Activated T-cell treated with anti-CD3 and anti-CD28 coated beads for 4 hours (primary cell): ENCODE data around the gene IFT88.

Source experiments
- DNase-seq: peaks from one replicate; pipeline ENCODE4 v3.0.0-alpha.2; 2020

Gene IFT88

DNA sequence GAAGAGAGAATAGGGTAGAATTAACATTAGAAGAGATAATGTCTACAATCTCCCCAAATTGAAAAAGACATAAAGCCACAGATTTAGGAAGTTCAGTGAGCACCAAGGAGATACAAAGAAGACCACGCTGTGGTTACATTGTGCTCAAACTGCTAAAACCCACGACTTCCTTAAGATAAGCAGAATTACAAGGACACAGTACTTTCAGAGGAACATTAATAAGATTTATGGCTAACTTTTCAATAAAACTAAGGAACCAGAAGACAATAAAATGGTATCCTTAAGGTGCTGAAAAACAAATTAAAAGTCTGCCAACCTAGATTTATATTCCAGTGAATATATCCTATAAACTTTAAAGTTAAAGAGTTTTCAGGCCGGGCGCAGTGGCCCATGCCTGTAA lies 129.1 kb downstream of the IFT88 start:
- DNase-seq = no peak

DNA sequence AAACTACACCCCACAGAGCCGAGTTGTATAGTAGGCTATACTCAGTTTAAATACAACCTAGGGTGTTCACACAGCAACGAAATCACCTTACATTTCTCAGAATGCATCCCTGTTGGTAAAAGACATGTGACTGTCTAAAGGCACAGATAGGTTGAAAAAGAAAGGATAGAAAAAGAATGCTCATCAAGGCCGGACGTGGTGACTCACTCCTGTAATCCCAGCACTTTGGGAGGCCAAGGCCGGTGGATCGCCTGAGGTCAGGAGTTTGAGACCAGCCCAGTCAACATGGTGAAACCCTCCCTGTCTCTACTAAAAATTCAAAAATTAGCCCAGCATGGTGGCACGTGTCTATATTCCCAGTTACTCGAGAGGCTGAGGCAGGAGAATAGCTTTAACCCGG lies 132.8 kb downstream of the IFT88 start:
- no peak for DNase-seq

DNA sequence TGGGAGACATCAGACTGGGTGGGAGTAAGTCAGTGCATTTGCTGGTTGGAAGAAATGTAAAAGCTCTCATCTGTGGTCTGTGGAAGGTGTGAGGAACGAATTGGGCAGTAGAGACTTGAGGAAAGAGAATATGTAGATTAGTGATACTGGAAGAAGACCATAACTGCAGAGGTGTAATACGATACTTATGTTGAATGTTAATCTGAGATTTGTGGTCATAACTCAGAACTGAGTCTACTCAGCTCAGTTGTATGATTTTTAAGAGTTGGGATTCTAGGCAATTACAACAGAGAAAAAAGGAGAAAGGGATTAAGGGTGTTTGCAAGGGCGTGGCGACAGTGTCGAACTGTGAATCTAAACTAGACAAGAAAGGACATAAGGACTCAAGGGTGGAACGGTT lies 133.3 kb downstream of the IFT88 start:
- no peak for DNase-seq

DNA sequence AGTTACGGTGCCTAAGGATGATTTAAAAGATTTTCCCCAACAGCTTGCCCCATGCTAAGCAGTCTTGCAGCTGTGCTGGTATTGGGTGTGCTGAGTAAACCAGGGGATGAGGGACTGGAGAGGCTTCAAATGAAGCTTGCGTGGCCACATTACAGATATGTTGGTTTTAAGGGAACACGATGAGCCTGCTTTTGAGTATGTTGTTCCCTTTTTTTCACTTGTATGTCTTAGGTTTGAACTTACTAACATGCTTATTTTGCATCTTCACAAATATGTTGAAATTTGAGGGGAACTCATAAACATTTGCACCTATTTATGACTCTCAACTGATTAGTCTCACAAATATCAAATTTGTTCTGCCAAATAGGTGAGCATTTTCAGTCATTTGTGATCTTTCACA lies 134.5 kb downstream of the IFT88 start:
- DNase-seq = no peak

DNA sequence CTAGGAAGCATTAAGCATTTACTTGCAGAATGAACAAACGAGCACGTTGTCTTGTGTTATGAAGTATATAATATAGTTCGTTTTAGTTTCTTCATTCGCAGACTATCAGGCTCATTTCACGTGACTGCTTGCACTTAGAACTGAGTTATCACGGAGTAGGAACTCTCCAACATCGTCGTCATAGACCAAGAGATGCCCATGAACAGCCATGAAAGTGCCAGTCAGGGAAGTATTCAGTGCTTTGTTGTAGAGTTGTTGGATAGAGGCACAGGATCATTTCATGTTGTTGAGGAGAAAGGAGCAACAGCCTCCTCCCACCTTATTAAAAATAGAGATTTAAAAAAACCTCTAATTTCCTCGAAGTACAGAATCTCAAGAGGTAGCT lies 135.6 kb downstream of the IFT88 start:
- DNase-seq = no peak

DNA sequence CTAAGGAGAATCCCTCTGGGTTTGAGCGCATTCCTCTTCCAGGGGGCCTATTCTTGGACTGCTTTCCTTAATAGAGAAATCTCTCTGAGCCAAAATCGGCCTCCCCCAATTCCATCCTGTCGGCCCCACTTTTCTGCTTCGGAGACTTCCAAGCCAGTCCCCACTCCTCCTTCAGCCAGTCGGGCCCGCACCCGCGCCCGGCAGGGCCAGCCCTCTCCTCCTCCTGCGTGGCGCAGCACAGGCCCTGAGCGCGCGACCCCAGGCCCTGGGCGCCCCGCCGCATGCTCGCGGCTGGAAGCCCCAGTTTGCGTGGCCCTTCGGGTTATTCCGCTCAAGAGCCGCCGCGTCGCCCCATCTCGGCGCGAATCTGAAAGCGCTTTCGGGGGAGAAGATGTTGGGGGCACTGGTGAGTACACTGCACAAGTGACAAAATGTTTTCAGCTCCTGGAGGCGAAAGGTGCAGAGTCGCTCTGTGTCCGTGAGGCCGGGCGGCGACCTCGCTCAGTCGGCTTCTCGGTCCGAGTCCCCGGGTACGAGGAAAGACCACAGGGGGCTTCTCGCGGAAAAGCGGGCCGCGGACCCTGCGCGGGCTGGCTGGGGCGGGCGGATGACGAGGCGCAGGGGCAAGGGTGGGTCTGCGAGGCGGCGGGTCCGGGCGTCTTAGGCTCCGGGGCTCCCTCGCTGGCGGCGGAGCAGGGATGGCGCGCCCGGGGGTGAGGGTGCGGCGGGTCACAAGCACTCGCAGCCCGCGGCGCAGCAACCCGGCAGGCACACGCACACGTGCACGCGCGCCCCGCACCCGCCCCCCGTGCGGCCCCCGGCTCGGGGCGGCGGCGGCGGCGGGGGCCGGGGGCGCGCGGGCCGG lies 136.2 kb downstream of the IFT88 start, which contains the start of gene IL17D:
TSS of gene IL17D (plus strand) at position 785 of the 865 bp plus-strand sequence. CDS start 303 bp downstream, outside the sequence.
- peak; percentile 25 for DNase-seq

DNA sequence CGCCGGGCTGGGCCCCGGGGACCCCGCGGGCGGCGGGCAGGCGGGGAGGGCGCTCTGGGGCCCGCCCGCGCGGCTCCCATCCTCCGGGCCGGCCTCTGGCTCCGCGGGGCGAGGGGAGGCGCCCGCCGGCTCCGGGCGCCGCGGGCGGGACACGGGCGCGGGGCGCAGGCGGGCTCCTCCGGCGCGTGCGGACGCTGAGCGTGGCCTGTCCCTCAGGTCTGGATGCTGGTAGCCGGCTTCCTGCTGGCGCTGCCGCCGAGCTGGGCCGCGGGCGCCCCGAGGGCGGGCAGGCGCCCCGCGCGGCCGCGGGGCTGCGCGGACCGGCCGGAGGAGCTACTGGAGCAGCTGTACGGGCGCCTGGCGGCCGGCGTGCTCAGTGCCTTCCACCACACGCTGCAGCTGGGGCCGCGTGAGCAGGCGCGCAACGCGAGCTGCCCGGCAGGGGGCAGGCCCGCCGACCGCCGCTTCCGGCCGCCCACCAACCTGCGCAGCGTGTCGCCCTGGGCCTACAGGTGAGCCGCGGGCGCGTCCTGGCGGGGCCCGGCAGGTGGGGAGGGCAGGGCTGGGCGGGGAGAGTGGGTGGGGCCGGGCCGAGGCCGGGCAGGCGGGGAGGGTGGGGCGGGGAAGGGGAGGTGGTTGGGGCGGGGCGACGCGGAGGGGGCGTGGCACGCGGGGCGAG lies 137.0 kb downstream of the IFT88 start:
- DNase-seq = peak; percentile 53

DNA sequence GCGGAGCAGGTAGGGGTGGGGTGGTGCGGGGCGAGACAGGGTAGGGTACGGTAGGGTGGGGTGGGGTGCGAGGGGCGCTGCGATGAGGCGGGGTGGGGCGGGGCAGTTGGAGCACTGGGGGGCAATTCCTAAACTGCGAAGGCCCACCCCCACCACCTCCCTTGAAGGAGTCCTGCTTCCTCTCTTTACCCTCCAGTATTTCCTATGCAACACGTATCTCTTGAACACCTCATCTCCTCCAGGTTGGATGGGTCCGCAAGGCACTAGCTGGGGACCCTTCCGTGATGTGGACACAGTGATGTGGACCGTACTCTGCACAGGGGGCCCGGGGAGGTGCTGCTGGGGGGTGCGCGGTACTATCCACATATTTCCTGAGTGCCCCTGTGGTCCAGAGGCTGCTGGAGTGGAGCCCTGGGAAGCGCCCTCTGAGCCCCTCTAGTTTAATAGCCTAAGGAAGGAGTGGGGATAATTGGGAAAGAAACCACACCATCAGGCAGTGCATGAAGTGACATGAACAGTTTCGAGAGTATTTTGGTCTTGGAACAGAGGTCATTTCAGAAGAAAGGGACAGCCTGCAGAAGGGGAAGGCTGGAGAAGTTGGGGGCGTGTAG lies 137.6 kb downstream of the IFT88 start:
- no peak for DNase-seq

DNA sequence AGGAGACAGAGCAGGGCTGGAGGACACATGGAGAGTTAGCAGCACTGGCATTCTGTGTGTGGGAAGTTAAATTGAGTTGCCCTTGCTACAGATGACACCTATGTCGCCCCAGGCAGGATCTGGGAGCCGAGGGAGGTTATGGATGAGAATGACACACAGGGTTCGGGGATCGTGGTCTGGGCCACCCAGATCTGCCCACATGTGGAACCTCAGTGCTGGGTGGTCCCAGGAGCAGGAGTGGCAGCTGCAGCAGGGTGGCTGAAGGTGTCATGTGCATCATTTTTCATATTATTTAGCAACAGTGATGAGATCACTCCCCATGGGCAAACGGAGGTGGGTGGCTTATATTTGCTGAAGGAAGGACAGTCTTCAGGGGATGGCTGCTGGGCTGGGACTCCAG lies 139.7 kb downstream of the IFT88 start:
- no peak for DNase-seq

DNA sequence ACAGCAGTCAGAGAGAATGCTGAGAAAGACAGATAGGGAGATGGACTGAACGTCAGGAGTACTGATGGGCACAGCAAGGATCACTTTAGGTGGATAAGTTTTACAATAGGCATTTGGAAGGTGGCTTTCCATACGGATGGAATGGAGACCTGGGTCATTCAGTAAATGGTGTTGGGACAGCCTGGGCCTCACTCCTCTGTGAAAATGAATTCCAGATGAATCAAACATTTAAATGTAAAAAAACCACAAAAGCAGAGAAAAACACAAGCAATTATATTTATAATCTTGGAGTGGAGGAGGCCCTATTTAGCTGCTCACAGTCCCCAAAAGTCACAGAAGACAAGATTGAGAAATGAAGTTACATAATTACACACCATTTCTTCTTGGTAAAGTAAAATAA lies 141.3 kb downstream of the IFT88 start:
- no peak for DNase-seq

DNA sequence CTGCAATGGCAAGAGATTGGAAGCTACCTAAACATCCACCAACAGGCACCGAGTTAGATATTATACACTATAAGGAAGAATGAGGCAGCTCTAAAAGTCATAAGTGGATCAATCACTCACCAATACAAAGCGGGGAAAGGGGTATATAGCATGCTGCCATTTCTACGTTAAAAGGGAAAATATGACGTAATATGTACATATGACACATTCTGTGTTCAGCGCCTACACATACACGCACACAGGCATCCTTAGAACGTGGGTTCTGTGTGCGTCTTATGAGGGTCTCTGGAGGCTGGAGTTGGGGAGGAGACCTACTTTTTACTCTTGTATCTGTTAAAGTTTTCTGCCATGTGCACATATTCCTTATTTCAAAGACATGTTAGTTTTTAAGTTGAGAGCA lies 142.4 kb downstream of the IFT88 start:
- no peak for DNase-seq

DNA sequence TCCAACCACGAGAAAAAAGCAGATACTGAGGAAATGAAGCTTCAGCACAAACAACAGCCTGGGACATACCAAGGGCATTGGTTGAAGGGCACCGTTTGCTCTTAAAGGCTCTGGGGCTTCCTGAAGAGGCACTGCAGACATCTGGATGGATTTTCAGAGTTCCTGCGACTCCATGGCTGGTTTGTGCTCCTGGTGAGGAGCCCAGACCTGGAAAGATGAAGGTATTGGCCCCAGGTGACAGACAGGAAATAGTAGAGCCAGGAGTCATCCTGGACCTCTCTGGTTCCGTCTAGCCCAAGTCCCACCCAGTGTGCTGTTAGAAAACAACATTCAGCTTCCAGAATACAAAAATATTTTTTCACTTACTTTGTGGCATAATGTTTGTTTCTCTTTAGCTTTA lies 142.8 kb downstream of the IFT88 start:
- no peak for DNase-seq

DNA sequence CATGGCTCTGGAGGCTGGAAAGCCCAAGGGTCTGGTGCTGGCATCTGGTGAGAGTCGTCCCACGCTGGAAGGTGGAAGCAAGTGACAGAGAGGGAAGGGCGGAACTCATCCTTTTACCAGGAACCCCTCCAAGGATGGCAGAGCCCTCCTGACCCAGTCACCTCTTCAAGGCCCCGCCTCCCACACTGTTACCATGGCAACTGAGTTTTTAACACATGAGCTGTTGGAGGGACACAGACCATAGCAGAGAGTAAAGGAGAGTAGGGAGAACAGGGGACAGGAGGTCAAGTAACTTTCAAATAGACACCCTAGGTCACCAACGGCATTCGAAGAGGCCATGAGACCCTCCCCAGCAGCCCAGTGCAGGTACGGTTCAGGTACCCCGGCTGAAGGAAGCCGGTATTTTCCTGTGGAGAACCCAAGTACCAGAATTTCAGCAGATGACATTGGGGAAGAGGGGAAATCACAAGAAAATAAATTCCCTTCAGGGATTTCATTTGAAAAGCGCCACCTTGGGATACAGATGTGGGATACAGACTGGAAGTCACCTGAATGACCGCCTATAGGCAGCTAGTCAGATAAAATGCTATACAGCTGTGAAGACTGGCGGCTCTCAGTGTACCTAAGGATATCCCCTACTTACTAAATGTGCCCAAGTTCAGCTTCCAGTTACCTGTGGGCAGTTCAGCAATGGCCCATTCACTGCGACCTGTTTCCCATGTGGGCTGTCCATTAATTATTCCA lies 144.5 kb downstream of the IFT88 start:
- DNase-seq = no peak

DNA sequence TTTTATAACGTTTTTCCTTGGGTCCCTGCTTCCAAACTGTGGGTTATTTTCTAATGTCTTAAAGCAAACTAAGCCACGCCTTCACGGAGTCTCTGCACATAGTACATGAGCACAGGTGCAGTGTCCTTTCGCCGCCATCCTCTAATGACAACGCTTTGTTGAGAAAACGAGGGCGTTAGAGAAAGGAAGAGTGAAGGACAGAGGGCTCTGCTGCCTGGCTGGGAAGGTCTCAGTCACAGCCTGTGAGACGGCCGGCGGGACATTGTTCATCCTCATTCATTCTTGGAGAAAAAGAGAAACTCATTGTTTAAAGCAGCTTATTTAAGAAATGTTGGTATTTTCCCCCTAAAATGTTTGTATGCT lies 146.0 kb downstream of the IFT88 start:
- DNase-seq = no peak

DNA sequence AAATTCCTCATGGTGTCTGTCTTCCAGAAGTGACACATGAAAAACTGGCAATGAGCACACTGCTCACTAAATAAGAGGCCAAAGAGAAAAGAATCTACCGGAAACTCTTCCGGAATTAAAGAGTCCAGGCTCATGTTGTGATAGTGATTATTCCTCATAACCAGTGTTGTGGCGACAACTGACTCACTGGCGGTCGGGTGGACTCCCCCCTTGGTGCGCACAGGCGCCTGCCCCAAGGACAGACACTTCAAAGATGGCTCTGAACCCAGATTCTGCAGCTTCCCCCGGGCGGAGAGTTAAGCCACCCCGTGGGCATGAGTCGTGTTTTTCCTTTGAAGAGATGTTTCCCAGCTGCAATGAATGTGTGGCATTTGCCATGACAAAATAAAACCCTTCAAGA lies 146.8 kb downstream of the IFT88 start:
- no peak for DNase-seq

DNA sequence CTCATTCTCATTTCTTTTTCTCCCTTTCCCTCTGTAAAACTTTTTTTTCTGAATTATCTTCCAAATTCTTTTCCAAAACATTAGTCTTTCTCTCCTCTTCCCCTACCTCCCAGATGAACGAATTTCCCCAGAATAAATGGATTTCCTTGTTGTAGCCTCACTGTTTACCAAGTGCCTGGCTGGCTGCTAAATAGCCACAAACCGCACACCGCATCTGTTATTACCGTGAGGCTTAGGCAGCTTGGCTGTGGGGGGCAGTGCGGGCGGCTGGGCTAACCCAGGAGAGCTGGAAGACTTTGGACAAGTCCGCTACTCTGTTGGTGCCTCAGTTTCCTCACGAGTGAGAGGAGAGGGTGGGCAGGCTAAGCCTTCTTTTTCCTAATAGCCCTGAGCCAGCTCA lies 147.2 kb downstream of the IFT88 start:
- no peak for DNase-seq

DNA sequence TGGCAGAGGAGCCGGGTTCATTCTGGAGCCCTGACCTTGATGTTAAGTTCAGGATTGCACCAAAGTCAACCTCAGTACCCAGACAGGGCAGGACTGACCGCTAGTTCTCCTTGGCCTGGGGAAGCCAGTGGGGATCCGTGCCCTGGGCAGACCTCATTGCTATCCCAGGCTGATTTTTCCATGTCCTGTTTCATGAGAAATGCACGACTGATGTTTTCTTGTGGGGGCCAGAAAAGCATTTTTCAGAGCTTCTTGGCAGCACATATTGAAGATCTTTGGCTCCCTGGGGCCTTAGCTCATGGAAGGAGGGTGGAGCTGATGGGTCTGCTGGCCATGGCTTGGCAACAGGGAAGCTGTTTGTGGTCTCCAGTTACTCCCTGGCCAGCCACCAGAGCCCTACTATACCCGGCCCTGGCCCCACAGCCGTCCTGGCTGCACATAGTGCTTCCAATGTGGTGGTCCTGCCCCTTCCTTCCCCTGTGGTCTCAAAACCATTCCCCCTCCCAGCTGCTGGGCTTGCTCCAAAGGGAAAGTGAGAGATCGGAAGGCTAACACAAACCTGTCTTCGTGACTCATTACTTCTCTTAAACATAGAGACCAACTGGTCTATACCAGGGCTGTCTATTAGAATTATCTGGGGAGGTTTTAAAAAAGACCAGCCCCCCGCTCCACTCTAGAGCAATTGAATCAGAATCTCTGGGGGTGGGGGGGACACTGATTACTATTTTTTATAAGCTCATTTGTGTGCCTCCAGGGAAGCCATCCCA lies 147.8 kb downstream of the IFT88 start:
- no peak for DNase-seq

DNA sequence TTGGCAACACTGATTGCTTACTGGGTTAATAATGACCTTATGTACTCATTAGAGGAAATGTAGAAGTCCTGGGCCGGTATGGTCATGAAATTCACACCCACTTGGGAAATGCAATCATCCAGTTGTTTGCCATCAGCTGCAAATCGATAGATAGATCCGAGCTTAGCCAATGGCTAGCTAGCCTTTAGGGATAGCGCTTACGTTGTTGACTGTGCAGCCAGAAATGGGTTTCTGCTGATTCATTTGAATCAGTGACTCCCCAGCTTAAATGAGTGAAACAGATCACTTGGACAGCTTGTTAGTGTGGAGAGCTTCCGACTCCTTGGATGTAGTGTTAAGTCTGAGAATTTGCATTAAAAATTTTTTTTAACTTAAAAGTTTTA lies 148.4 kb downstream of the IFT88 start:
- DNase-seq = no peak

DNA sequence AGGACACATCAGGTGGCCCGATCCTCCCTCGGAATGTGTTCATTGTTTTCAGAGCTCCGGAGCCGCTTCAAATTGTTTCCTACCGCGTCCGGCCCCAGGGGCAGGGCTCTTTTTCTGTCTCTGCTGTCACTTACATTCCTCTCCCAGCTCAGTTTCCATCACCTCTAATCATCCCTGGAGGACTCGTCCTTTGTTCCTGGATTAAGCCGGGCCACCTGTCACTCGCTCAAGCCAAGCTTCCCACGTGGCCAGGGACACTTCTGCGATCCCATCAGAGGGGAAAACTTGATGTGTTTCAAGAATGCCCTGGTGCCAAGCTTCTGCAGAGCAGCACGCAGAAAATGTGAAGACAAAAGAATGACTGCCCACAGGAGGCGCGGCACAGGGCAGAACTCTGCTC lies 150.0 kb downstream of the IFT88 start:
- DNase-seq = no peak

DNA sequence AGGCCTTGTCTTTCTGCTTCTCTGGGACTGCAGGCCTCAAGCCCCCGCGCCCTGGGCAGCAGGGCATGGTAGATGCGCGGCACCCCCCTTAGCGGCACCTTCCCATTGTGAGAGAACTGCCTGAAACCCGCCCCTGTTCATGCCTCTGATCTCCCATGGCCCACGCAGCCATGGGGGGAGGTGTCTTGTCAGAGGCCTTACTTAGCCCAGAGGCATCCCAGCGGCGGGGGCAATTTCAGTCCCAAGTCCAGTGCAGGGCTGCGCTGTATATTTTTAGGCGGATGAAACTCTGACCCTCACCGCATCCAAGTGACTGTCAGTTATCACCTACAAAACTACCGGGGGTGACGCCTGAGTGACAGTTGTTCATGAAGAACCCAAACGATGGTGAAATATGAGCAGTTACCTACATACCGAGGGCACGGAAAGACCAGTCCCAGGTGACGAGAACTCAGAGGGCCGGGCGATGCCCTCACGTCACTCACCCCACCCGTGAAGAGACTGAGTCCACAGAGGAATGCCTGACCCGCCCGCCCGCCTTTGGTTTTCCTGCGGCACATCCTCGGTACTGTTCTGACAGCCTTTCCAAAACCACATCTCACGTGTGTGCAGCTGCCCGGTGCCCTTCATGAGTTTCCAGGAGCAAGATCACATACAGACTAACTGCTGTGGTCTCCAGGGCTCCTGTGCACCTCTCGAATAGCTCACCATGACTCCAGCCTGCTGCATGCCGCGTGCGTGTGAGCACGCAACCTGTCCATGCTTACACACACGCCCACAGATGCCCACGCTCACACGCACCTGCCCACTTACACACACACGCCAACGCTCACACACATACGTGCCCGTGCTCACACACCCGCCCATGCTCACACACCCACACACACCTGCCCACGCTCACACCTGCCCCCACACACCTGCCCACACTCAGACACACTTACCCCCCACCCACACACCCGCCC lies 150.9 kb downstream of the IFT88 start:
- DNase-seq = no peak

DNA sequence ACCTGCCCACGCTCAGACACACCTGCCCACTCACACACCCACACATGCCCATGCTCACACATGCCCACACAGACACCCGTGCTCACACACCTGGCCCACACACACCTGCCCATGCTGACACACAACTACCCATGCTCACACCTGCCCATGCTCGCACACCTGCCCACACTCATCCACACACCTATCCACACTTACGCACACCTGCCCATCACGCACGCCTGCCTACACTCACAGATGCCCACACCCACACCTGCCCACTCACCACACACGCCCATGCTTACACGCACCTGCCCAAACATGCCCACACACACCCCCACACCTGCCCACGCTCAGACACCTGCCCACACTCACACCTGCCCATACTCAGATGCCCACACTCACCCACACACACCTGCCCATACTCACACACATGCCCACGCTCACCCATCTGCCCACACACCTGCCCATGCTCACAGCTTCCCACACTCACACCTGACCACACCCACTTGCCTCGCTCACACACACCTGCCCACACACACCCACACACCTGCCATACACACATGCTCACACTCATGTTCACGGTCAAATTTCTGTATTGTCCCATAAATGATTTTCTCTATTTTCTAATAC lies 152.1 kb downstream of the IFT88 start:
- no peak for DNase-seq
